OCI-M2 (cell line): ENCODE measurements around the gene GSE1.
"Not testable (repeated sequence)": the region's sequence is repeated elsewhere in the genome, so short reads cannot be mapped to it uniquely, and the experiment has no call there.

ENCODE experiments used
- DNase-seq: peaks from one replicate; lab custom pipeline; 2025; ENCODE audit not compliant: unreplicated experiment; lab: John Stamatoyannopoulos, UW

GSE1 gene

GRCh38 chr16:85589688-85590505 is 23.2 kb upstream of the GSE1 start:
- no peak for DNase-seq

GRCh38 chr16:85590506-85590832 is 22.7 kb upstream of the GSE1 start:
- no peak for DNase-seq

GRCh38 chr16:85591381-85591780 is 21.7 kb upstream of the GSE1 start:
- DNase-seq: no peak

- not testable (repeated sequence) for DNase-seq
Observed at GRCh38 chr16:85592277-85592676, 20.8 kb upstream of the GSE1 start.

GRCh38 chr16:85592700-85593493 is 20.2 kb upstream of the GSE1 start:
- DNase-seq: no peak

- no peak for DNase-seq
Observed at GRCh38 chr16:85593494-85594221, 19.5 kb upstream of the GSE1 start.

- no peak for DNase-seq
Observed at GRCh38 chr16:85594273-85594977, 18.7 kb upstream of the GSE1 start.

- no peak for DNase-seq
Observed at GRCh38 chr16:85594978-85595661, 18.0 kb upstream of the GSE1 start.

- DNase-seq: no peak
Observed at GRCh38 chr16:85595812-85596502, 17.2 kb upstream of the GSE1 start.

GRCh38 chr16:85598141-85598540 is 15.0 kb upstream of the GSE1 start:
- no peak for DNase-seq

GRCh38 chr16:85600078-85600477 is 13.0 kb upstream of the GSE1 start:
- no peak for DNase-seq

GRCh38 chr16:85600530-85601271 is 12.4 kb upstream of the GSE1 start:
- DNase-seq: no peak

GRCh38 chr16:85601272-85601639 is 11.9 kb upstream of the GSE1 start:
- DNase-seq: no peak

- no peak for DNase-seq
Observed at GRCh38 chr16:85601730-85602401, 11.3 kb upstream of the GSE1 start.

GRCh38 chr16:85602402-85603202 is 10.5 kb upstream of the GSE1 start:
- no peak for DNase-seq

- no peak for DNase-seq
Observed at GRCh38 chr16:85603203-85603755, 9.8 kb upstream of the GSE1 start.

GRCh38 chr16:85604145-85604705 is 8.9 kb upstream of the GSE1 start:
- DNase-seq: no peak
